SKM-1 (cell line): ENCODE data around the gene USP28.
"Not testable (repeated sequence)": the region's sequence is repeated elsewhere in the genome, so short reads cannot be mapped to it uniquely, and the experiment has no call there.

Source experiments
- DNase-seq: peaks from one replicate; lab custom pipeline; 2025; ENCODE audit not compliant: unreplicated experiment; lab: John Stamatoyannopoulos, UW

USP28 gene, protein sequence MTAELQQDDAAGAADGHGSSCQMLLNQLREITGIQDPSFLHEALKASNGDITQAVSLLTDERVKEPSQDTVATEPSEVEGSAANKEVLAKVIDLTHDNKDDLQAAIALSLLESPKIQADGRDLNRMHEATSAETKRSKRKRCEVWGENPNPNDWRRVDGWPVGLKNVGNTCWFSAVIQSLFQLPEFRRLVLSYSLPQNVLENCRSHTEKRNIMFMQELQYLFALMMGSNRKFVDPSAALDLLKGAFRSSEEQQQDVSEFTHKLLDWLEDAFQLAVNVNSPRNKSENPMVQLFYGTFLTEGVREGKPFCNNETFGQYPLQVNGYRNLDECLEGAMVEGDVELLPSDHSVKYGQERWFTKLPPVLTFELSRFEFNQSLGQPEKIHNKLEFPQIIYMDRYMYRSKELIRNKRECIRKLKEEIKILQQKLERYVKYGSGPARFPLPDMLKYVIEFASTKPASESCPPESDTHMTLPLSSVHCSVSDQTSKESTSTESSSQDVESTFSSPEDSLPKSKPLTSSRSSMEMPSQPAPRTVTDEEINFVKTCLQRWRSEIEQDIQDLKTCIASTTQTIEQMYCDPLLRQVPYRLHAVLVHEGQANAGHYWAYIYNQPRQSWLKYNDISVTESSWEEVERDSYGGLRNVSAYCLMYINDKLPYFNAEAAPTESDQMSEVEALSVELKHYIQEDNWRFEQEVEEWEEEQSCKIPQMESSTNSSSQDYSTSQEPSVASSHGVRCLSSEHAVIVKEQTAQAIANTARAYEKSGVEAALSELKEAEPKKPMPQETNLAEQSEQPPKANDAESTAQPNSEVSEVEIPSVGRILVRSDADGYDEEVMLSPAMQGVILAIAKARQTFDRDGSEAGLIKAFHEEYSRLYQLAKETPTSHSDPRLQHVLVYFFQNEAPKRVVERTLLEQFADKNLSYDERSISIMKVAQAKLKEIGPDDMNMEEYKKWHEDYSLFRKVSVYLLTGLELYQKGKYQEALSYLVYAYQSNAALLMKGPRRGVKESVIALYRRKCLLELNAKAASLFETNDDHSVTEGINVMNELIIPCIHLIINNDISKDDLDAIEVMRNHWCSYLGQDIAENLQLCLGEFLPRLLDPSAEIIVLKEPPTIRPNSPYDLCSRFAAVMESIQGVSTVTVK

DNA sequence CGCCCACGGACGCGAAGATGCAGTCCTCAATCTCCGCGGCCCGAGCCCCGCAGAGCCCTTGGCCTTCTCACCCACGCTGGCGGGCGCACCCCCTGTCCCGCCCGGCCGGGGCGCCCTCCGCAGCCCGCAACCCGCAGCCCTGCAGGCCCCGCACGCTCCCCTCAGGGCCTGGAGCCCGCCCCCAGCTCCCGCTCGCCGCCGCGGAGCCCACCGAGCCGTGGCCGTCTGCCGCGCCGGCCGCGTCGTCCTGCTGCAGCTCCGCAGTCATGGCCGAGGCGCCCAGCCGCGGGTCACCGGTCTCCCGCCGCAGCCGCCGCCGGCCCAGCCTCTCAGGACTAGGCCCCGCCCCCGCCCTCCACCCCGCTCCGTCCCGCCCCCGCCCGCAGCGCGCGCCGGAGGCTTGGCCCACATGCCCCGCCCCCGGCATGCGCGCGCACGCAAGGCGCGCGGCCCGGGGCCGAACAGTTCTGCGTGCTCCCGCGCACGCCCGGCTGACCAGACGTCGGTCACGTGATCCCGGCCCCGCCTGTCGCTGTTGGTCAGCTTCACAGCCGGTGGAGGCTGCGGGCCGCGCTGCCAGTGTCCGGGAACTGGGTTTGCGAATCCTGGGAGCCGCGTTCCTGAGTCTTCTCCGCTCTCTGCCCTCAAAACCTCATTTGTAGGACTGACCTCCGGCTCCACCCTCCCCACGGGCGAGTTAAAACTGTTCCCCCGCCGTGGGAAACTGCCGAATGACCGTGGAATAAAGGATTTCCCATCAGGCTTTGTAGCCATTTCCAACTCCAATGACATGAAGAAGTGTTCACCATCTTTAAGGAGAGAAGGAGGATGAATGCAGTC lies at the start of gene USP28:
Gene USP28 (minus strand): TSS at position 339 of the 840 bp plus-strand sequence. CDS start 71 bp downstream, at position 268.
- peak; percentile 89 for DNase-seq

DNA sequence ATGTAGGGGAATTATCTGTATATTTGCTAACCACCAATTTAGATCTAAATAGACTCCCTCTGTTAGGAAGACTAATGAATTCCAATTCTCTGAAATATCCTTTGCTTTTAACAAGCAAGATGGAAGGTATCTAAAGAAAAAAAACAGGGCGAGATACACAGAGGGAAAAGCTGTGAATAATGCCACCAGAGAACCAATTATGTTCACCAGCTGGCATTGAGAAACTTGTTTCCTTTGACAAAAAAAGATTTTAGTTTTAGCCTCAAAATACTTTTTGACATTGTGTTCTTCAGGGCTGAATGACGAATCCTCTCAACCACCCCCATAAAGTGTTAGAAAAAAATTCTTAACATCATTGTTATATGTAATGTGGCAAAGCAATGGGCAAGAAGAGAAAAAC lies 48.2 kb upstream of the USP28 start:
- DNase-seq = no peak

DNA sequence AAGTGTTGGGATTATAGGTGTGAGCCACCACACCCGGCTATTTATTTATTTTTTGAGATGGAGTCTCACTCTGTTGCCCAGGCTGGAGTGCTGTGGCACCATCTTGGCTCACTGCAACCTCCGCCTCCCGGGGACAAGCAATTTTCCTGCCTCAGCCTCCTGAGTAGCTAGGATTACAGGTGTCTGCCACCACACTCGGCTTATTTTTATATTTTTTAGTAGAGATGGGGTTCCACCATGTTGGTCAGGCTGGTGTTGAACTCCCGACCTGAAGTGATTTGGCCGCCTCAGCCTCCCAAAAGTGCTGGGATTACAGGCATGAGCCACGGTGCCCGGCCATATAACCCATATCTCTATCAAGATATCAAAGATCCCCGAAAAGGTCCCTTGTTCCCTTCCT lies 36.1 kb upstream of the USP28 start:
- not testable (repeated sequence) for DNase-seq

DNA sequence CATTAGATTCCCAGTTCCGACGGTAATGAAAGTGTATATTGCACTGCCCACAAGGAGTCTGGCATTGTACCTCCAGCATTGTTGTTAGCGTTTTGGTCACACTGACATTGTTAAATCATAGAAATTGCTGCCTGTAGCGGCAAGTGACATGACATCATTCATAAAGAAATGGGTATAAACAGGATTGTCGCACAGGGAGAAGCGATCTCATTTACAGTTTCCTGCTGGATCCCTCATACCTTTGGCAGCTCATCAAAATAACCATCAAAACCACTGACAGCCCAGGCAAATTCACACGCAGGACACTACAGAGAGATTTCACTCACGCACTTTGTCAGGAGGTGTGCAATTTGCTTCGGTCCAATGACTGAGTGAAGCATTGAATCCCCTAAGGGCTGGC lies 32.7 kb upstream of the USP28 start:
- DNase-seq = no peak

DNA sequence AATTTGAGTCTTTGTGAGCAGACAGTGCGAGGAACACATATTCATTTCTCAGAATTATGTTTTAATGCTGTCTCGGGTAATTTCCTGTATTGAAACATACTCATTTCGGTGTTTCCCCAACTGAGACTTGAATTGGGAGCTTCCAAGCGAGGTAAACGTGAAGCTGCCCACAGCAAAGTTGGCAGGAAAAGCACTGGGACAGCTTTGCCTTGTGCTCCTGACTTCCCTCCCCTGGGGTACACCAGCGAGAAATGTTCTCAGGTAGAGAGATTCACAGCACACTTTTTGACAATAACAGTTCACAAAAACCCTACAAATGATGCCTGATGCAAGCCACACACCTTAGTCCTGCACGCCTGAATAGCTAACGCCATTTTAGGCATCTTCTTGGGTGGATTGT lies 32.3 kb upstream of the USP28 start:
- DNase-seq = no peak

DNA sequence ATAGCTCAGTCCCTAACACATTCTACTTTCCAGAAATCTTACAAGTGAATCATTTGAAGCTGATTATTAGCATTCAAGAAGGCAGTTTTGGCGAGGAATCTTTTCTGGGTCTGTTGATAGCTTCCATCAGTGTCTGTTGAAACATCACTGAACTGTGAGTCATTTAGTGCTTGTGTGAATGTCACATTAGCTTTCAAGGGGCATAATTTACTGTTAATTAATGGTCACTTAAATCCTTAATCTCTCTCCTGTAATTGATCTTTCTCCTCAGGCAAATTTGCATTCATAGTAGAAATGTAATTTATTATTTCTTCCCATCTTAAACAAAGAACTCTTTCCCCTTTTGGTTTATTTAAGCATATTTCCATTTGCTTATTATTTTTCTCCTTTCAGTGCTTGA lies 31.8 kb upstream of the USP28 start:
- DNase-seq = no peak

DNA sequence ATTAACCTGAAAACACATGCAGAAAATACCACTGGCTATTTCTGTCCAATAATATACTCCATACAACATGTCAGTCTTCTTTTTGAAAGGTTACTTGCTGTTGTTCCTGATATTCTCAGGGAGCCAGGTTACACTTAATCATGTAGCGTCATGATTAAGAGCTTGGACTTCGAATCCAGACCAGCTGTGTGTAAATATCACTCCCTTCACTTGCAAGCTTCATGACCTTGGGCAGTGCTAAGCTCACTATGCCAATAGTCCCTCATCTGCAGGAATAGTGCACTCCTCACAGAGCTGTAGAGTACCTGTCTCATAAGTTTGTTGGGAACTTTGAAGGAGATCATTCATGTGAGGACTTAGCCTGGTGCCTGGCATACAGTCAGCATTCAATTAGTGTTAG lies 31.1 kb upstream of the USP28 start:
- no peak for DNase-seq

DNA sequence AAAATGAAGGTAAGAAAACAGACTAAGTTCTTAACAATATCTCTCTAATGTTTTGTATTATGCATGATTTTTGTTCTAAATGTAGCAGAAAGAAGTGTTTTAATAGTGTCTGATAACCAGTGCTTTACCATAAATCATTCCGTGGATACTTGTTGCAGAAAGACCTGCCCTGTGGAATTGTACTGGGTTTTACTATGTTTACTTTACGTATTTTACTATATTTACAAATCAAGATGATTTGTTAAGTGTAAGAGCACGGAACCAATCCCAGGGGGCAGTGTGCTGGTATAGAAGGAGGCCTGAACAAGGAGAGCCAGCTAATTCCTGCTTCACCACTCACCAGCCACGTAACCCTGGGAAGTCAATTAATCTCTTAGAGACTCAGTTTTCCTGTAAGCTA lies 30.7 kb upstream of the USP28 start:
- no peak for DNase-seq

DNA sequence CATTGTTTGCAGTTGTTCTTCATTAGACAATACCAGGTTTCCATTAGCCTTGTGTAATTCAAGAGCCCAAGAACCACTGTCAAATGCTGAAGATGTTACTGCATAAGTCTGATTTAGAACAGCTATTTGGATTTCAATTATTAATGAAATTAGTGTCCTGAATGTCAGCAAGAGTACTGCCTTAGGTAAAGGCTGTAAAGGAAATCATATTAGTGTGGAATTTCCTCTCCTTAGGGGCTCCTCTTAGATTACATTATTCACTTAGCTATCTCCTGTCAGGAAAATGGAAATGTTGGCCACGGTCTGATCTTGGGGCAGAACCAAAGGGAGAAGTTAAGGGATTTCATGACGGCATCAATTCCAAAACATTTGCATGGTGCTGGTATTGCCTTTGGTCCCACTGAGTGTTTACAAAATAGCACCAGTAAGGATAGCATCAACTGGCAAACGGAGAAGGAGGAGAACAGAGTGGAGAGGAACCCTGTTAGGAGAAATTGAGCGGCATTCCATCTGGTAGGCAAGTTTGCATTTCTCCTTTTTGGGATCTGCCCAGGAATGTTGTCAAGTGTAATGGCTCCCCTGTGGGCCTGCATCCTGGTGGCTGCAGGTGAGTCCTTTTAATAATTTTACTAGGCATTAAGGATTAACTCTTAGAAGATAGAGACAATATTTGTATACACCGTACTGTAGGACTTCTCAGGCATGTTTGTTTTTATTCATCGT lies 29.2 kb upstream of the USP28 start, which contains the start of gene HTR3B:
Gene HTR3B (plus strand): TSS at position 418 of the 723 bp plus-strand sequence. CDS start 138 bp downstream, at position 556.
- DNase-seq = no peak

DNA sequence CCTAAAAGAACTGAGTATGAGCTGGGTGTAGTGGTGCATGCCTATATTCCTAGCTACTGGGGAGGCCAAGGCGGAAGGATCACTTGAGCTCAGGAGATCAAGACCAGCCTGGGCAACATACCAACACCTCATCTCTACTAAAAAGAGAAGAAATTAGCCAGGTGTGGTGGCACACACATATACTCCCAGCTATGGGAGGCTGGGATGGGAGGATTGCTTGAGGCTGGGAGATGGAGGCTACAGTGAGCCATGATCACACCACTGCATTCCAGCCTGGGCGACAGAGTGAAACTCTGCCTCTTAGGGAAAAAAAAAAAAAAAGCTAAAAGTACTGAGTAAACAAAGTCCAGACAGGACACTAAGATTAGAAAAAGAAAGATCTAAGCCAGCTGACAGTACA lies 25.8 kb upstream of the USP28 start:
- DNase-seq = no peak

DNA sequence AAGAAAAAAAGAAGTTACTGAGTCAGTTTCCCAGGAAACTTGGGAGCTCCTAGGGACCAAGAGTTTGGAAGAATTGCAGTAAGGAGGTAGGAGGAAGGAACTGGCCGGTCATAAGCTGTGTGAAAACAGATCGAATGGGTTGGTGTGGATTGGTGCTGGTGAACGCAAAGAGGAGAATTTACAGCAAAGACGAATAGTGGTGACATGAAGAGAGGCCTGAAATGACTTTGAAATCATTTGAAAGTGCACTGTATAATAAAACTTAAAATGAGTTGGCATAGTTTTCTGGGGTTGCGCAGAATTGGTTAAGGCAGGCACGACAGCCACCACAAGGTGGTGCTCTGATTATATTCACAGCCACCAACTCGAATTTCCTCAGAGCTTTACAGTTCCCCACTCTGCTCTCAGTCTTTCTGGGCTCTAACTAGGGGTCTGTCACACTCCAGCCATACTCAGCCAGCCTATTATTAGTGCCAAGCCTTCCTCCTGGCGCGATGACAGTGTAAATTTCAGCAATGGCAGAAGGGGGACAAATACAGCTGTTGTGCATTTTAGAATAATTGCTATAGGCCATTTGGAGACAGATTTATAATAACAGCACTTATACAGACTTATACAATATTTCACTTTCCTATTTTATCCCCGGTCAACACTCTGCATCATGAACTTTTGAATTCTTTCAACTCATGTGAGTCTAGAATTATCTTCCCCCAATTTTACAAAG lies 20.9 kb upstream of the USP28 start:
- peak; percentile 28 for DNase-seq

DNA sequence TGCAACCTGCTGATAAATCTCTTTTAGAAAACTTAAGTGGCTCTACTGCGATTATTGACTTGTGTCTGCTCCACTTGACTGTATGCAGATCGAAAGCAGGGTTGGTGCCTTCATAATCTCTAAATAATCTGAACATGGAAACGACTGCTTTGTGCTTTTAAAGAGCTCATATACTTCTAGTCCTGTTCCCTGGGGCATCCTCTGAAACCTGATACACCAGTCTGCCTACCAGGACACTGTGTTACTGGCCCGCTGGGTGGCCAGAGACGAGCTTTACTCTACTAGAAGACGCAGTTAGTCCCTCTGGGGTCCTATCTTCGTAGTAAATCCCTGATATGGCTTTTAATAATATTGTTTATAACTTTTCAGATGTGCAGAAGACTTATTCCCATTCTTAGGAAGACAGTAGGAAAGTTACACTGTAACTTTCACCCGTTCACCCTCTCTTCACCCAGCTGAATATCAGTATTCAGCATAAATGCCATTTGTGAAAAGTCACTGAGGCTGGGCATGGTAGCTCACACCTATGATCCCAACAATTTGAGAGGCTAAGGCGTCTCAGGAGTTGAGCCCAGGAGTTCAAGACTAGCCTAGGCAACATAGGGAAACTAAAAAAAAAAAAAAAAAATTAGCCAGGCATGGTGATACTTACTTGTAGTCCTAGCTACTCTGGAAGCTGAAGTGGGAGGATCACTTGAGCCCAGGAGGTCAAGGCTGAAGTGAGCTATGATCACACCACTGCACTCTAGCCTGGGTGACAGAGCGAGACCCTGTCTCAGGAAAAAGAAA lies 20.2 kb upstream of the USP28 start:
- no peak for DNase-seq

DNA sequence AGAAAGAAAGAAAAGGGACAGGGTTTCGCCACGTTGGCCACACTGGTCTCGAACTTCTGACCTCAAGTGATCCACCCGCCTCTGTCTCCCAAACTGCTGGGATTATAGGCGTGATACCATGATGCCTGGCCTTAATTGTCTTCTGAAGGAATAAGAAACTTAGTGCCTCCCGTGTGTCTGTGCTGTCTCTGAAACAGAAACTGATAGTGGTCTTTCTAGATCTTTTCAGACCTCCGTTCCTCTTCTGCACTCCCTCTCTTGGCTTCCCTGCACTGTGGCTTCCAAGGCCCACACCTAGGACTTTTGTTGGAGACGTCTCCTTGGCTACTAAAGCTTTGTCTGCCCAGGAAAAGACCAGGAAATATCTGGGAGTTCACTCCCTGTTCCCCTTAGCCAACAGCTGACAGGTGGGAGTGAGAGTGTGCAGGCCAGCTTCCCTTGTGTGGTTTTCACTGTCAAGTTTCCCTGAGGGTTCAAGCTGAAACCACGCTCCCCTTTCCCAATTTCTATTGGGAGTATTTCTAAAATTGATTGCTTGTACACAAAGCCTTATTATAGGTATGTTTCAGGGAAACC lies 19.1 kb upstream of the USP28 start:
- no peak for DNase-seq

DNA sequence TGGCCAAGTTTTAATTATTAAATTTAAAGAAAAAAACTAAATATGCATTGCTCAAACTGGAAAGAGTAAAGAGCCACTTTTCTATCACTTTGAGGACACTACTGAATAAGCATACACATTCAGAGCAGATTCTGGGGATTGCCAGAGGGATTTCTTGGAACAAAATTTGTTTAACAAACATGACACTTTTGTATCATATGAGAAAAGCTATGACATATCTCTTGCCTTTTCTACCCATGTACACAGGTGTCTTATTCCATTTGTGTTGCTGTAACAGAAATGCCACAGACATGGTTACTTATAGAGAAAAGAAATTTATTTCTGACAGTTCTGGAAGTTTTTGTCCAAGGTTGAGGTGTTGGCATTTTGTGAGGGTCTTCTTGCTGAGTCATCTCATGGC lies 13.5 kb upstream of the USP28 start:
- DNase-seq = no peak

DNA sequence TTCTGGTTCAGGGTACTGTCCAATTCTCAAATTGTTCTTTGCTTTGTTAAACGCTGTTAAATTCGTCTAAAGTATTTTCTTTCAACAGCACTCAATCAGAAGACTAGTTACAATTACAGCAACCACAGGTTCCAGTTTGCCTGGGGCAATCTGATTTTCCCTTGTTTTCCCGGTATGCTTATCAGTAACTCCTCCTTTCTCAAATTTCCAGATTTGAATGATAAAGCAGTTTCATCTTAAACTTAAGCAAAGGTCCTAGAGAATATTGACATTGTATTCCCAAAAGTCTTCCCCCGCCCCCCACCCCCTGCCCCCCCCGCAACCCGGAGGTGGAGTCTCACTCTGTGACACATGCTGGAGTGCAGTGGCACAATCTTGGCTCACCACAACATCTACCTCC lies 10.5 kb upstream of the USP28 start:
- DNase-seq = no peak

DNA sequence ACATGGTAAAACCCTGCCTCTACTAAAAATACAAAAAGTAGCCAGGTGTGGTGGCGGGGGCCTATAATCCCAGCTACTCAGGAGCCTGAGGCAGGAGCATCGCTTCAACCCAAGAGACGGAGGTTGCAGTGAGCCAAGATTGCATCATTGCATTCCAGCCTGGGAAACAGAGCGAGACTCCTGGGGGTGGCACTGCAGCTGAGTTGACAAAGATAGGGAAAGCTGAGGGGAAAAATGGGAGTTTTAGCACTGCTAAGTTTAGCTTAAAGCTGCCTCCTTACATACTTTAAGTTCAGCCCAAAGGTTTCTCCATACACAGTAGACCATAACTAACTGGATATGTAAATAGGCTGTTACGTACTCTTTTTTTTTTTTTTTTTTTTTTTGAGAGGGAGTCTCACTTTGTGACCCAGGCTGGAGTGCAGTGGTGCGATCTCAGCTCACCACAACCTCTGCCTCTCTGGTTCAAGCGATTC lies 9.0 kb upstream of the USP28 start:
- DNase-seq = no peak

DNA sequence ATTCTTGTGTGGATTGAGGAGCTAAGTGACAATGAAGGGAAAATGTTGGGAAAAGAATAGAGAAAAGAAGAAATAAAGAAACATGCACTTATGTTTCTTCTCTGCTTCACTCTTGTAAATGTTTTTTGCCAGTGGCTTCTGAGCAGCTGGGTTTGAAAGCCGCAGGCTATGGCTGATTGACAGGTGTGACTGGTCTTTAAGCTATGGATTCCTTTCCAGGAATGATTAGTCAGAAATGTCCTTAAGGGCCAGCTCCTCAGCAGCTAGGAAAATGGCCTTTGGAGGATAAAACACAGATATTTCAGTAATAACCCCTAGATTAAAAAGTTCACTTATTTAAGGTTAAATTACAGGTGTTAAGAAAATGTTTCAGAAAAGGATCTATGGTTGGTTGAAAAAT lies 6.5 kb upstream of the USP28 start:
- DNase-seq = no peak

DNA sequence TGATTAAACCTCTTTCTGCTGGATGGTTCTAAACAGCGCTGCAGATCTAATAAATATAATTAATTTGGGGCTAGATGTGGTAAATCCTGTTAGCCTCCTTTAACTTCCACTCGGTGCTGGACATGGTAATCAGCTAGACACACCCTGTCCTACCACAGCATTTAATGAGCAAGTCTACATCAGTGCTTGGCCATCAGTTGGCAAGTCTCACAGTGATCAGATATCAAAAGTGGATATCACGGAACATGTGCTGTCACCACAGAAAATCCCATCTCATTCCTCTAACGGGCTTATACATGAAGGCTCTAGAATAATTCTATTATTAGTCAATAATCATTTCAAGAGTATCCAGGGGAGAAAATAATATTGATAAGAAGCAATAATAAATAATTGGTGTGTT lies 5.6 kb upstream of the USP28 start:
- DNase-seq = no peak
